NCI-H460 (cell line): ENCODE measurements around the gene PSMD1. TPM values are rescaled to one million over a fixed set of nuclear protein-coding genes. Genes with fewer than 3 reads are reported as not detected.
"Not testable (repeated sequence)": the region's sequence is repeated elsewhere in the genome, so short reads cannot be mapped to it uniquely, and the experiment has no call there.

Experiments
- DNase-seq: peaks from one replicate; pipeline ENCODE4 v3.0.0-alpha.2; 2016; ENCODE audit warnings: low read depth; ENCODE audit errors: extremely low read depth
- total RNA-seq: library from RNA; depleted of rRNA; stranded (reverse); fragments of >200 nt; shearing (Covaris generic); gene quantifications from 2 replicates; pipeline ENCODE4 v1.2.3, GENCODE V29; 2014

The PSMD1 gene
- total RNA-seq, 1 experiment from 2014 or later, result 92.7 TPM

- no peak for DNase-seq
These were observed 5.6 kb upstream of the PSMD1 start for GRCh38 chr2:231051116-231051515.

- peak; percentile 78 for DNase-seq
These were observed 3.9 kb upstream of the PSMD1 start for GRCh38 chr2:231052494-231053451.

GRCh38 chr2:231053846-231054245 lies 2.8 kb upstream of the PSMD1 start:
- no peak for DNase-seq

GRCh38 chr2:231057590-231057989 lies 923 bp downstream of the PSMD1 start:
- DNase-seq, result no peak

GRCh38 chr2:231058761-231059550 lies 2.3 kb downstream of the PSMD1 start:
- DNase-seq, result no peak

GRCh38 chr2:231059756-231060155 lies 3.1 kb downstream of the PSMD1 start:
- DNase-seq, result no peak

- no peak for DNase-seq
These were observed 6.1 kb downstream of the PSMD1 start for GRCh38 chr2:231062776-231063175.

- DNase-seq, result no peak
These were observed 6.7 kb downstream of the PSMD1 start for GRCh38 chr2:231063347-231063746.

- DNase-seq, result no peak
These were observed 9.3 kb downstream of the PSMD1 start for GRCh38 chr2:231065966-231066365.

GRCh38 chr2:231067531-231067930 lies 10.9 kb downstream of the PSMD1 start:
- DNase-seq, result not testable (repeated sequence)

- DNase-seq, result peak; percentile 36
These were observed 12.0 kb downstream of the PSMD1 start for GRCh38 chr2:231068525-231069222.

GRCh38 chr2:231069379-231070054 lies 12.8 kb downstream of the PSMD1 start:
- DNase-seq, result no peak

- no peak for DNase-seq
These were observed 27.9 kb downstream of the PSMD1 start for GRCh38 chr2:231084565-231084964.

GRCh38 chr2:231088754-231089153 lies 32.1 kb downstream of the PSMD1 start:
- no peak for DNase-seq

GRCh38 chr2:231093933-231094332 lies 37.3 kb downstream of the PSMD1 start:
- no peak for DNase-seq

- DNase-seq, result no peak
These were observed 38.2 kb downstream of the PSMD1 start for GRCh38 chr2:231094736-231095346.

GRCh38 chr2:231099918-231100317 lies 43.3 kb downstream of the PSMD1 start:
- DNase-seq, result no peak

GRCh38 chr2:231100321-231100720 lies 43.7 kb downstream of the PSMD1 start:
- DNase-seq, result not testable (repeated sequence)

- DNase-seq, result no peak
These were observed 44.3 kb downstream of the PSMD1 start for GRCh38 chr2:231100990-231101389.

- no peak for DNase-seq
These were observed 46.1 kb downstream of the PSMD1 start for GRCh38 chr2:231102772-231103171.
